Measurements from ENCODE around the gene RAB34.
A peak's percentile ranks its signal among the peaks of the same experiment; 100 is the strongest.

Gene RAB34

GRCh38 chr17:28684963-28685362, 32.7 kb downstream of the RAB34 start (continued):
- TF ChIP-seq HIC1 (tag by site-specific recombination; IDR thresholded peaks at IDR 0.05) (no peak), ZEB2 (tag by site-specific recombination; IDR thresholded peaks at IDR 0.05) (0 out of 2 replicates have a peak, but pooled peaks have one; percentile 26)

- Histone ChIP-seq H3K4me1 (ENCODE audit: control insufficient read depth, insufficient read depth, low read length) (no peaks in the 10 kb centered on the region), H3K9me3 (ENCODE audit: control insufficient read depth, insufficient read depth, low read depth, low read length) (no peaks in the 10 kb centered on the region), H3K27ac (ENCODE audit: extremely low read depth, low read depth, low read length) (0 out of 2 replicates have a peak overlapping the region, but pooled peaks have one; percentile 11), H3K36me3 (ENCODE audit: control insufficient read depth in 2 of 2, insufficient read depth in 1 of 2, low read length in 2 of 2) (peaks cover 73 to 95% of the 10 kb centered on the region in 2 experiments), H3K4me3 (ENCODE audit: low read depth, low read length) (no peak overlapping the region)
- TF ChIP-seq SCRT2 (tag by site-specific recombination; IDR thresholded peaks at IDR 0.05) (peak; percentile 57; the same call in 1 of the 2 replicates), GLI2 (tag by site-specific recombination; IDR thresholded peaks at IDR 0.05; ENCODE audit: borderline replicate concordance, low read depth) (no peak)
- ChIA-PET CTCF (interaction anchor here (1.1 to 1.8 kb wide), 3 partner anchors 9 to 67 kb away, joined by 3 to 5 read pairs (median 3); partner anchors contain the start of gene BLTP2), POLR2A (interaction anchor here (1.1 to 1.8 kb wide), 3 partner anchors 12 to 42 kb away, joined by 3 to 5 read pairs (median 5); partner anchors contain the start of gene PROCA1)
Observed at GRCh38 chr17:28682655-28683054, 35.0 kb downstream of the RAB34 start.

GRCh38 chr17:28675980-28676379, 41.7 kb downstream of the RAB34 start:
- POLR2A ChIA-PET = interaction anchor here (1.0 to 2.2 kb wide), 3 partner anchors 14 to 44 kb away, joined by 6 to 13 read pairs (median 8); partner anchors contain the start of genes RPL23A, SDF2 and SUPT6H
- peaks cover 90 to 95% of the 10 kb centered on the region in 2 experiments for H3K36me3 ChIP-seq (ENCODE audit: control insufficient read depth in 2 of 2, insufficient read depth in 1 of 2, low read length in 2 of 2)
- H3K4me1 ChIP-seq (ENCODE audit: control insufficient read depth, insufficient read depth, low read length) = no peaks in the 10 kb centered on the region
- H3K9me3 ChIP-seq (ENCODE audit: control insufficient read depth, insufficient read depth, low read depth, low read length) = no peaks in the 10 kb centered on the region
- H3K27ac ChIP-seq (ENCODE audit: extremely low read depth, low read depth, low read length) = no peak overlapping the region
- no peak overlapping the region for H3K4me3 ChIP-seq (ENCODE audit: low read depth, low read length)
- TF ChIP-seq, protein P1, sequence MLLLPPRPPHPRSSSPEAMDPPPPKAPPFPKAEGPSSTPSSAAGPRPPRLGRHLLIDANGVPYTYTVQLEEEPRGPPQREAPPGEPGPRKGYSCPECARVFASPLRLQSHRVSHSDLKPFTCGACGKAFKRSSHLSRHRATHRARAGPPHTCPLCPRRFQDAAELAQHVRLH (tag by site-specific recombination; IDR thresholded peaks at IDR 0.05) = no peak
- TF ChIP-seq ZNF239 (tag by site-specific recombination; IDR thresholded peaks at IDR 0.05) = peak; percentile 85
- peak; percentile 74 for TF ChIP-seq ZNF513 (tag by site-specific recombination; IDR thresholded peaks at IDR 0.05)
- CTCF ChIA-PET = interaction anchor here (0.8 to 1.9 kb wide), 7 partner anchors 14 to 135 kb away, joined by 3 to 18 read pairs (median 5); partner anchors contain the start of genes SDF2 and SUPT6H

DNA sequence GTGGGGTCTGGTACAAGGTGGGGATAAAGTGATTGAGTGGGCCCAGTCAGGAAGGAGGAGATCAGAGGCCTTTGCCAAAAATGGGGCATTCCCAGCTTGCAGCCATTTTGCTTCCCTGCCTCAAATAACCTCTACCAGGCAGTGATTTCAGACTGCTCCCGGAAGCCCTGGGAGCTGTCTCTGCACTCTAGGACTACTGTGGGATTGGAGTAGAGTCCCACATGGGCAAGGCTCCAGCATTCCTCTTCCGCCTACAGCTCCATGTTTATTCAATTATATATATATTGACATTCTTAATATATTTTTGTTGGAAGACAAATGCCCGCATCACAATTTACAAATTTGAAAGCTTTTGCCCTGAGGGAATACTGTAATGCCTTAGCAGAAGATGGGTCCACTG, 42.2 kb downstream of the RAB34 start:
- H3K4me3 ChIP-seq (ENCODE audit: low read depth, low read length) = no peak overlapping the region
- ChIA-PET POLR2A (interaction anchor here (0.9 to 2.2 kb wide), 3 partner anchors 14 to 44 kb away, joined by 3 to 13 read pairs (median 8); partner anchors contain the start of genes RPL23A, SDF2 and SUPT6H), CTCF (interaction anchor here (0.7 to 1.9 kb wide), 11 partner anchors 14 to 135 kb away, joined by 3 to 18 read pairs (median 3); partner anchors contain the start of genes SDF2 and SUPT6H)
- peaks cover 90 to 95% of the 10 kb centered on the region in 2 experiments for H3K36me3 ChIP-seq (ENCODE audit: control insufficient read depth in 2 of 2, insufficient read depth in 1 of 2, low read length in 2 of 2)
- TF ChIP-seq ZNF423 (tag by site-specific recombination; IDR thresholded peaks at IDR 0.05) (no peak), HOXC10 (CRISPR knock-in tag; IDR thresholded peaks at IDR 0.05) (no peak), ZNF776 (tag by site-specific recombination; IDR thresholded peaks at IDR 0.05; ENCODE audit: borderline replicate concordance) (no peak), ZNF473 (tag by site-specific recombination; IDR thresholded peaks at IDR 0.05) (no peak)
- H3K4me1 ChIP-seq (ENCODE audit: control insufficient read depth, insufficient read depth, low read length) = no peaks in the 10 kb centered on the region
- no peaks in the 10 kb centered on the region for H3K9me3 ChIP-seq (ENCODE audit: control insufficient read depth, insufficient read depth, low read depth, low read length)
- H3K27ac ChIP-seq (ENCODE audit: extremely low read depth, low read depth, low read length) = no peak overlapping the region

Measured in HEK293 (cell line).